Measurements from ENCODE around the gene PI4KA. TPM values are rescaled to one million over a fixed set of nuclear protein-coding genes. Genes with fewer than 3 reads are reported as not detected.

PI4KA gene
- total RNA-seq, 1 experiment from 2014 or later: 65.8 TPM

DNA sequence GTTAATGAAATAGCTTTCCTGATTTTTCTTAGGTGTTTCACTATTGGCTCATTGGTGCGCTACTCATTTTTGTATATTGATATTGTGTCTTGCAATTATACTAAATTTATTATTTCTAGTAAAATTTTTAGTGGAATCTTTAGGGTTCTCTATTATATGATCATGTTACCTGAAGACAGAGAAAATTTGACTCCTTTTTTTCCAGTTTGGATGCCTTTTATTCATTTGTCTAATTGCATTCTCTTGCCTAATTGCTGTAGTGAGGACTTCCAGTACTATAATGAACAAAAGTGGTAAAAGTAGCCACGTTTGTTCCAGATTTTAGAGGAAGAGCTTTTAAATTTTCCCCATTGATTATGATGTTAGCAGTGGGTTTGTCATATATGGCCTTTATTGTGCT lies 198.7 kb downstream of the PI4KA start:
- Histone ChIP-seq H3K27me3 (ENCODE audit: insufficient read depth, low read length) (no peaks in the 10 kb centered on the region), H4K8ac (replicated peaks; ENCODE audit: insufficient read length, low read depth, low read length) (no peak overlapping the region), H2BK15ac (ENCODE audit: low read depth, low read length) (no peak overlapping the region), H3K9me3 (ENCODE audit: control insufficient read depth, low read depth, low read length) (no peaks in the 10 kb centered on the region), H2BK5ac (ENCODE audit: insufficient read length, low read length) (no peak overlapping the region), H3K4ac (ENCODE audit: low read depth, low read length) (no peak overlapping the region), H3K4me1 (ENCODE audit: insufficient read depth, low read length) (no peaks in the 10 kb centered on the region), H3T11ph (ENCODE audit: low read length) (no peak overlapping the region), H3K9ac (ENCODE audit: extremely low read depth, insufficient read length, low read length) (no peak overlapping the region), H3K27ac (ENCODE audit: insufficient read length, low read depth, low read length) (no peak overlapping the region), H4K5ac (ENCODE audit: insufficient read length, low read depth, low read length) (no peak overlapping the region), H2AK5ac (ENCODE audit: insufficient read length, low read length) (no peak overlapping the region), H3K23ac (ENCODE audit: insufficient read length, low read depth, low read length) (no peak overlapping the region), H3K14ac (ENCODE audit: insufficient read depth, low read length) (no peak overlapping the region), H3K4me2 (ENCODE audit: insufficient read depth, insufficient read length, low read length) (no peak overlapping the region), H2AFZ (ENCODE audit: low read length) (no peak overlapping the region), H3K79me2 (ENCODE audit: insufficient read depth, low read length) (no peaks in the 10 kb centered on the region), H2BK20ac (ENCODE audit: low read depth, low read length, poor library complexity, severe bottlenecking) (no peak overlapping the region), H2BK12ac (ENCODE audit: insufficient read length, low read depth, low read length) (no peak overlapping the region), H3K79me1 (ENCODE audit: insufficient read depth, low read depth, low read length, poor library complexity, severe bottlenecking) (no peaks in the 10 kb centered on the region), H4K91ac (ENCODE audit: insufficient read length, low read depth, low read length) (no peak overlapping the region), H2BK120ac (ENCODE audit: low read depth, low read length, poor library complexity, severe bottlenecking) (no peak overlapping the region), H3K23me2 (ENCODE audit: insufficient read length, low read depth, low read length, poor library complexity, severe bottlenecking) (no peaks in the 10 kb centered on the region), H3K18ac (ENCODE audit: insufficient read length, low read depth, low read length) (no peak overlapping the region), H3K56ac (ENCODE audit: insufficient read length, low read depth, low read length) (no peak overlapping the region), H4K20me1 (ENCODE audit: control insufficient read depth, insufficient read depth, insufficient read length) (no peaks in the 10 kb centered on the region)
- DNase-seq: no peak
- H3K27me3 Mint-ChIP-seq (ENCODE audit: low read depth): peaks cover 25% of the 10 kb centered on the region
- H3K4me3 Mint-ChIP-seq: no peak overlapping the region
- no peaks in the 10 kb centered on the region for H3K36me3 Mint-ChIP-seq (ENCODE audit: insufficient read depth in 1 of 3, low read depth in 3 of 3)
- TF ChIP-seq, protein P1, sequence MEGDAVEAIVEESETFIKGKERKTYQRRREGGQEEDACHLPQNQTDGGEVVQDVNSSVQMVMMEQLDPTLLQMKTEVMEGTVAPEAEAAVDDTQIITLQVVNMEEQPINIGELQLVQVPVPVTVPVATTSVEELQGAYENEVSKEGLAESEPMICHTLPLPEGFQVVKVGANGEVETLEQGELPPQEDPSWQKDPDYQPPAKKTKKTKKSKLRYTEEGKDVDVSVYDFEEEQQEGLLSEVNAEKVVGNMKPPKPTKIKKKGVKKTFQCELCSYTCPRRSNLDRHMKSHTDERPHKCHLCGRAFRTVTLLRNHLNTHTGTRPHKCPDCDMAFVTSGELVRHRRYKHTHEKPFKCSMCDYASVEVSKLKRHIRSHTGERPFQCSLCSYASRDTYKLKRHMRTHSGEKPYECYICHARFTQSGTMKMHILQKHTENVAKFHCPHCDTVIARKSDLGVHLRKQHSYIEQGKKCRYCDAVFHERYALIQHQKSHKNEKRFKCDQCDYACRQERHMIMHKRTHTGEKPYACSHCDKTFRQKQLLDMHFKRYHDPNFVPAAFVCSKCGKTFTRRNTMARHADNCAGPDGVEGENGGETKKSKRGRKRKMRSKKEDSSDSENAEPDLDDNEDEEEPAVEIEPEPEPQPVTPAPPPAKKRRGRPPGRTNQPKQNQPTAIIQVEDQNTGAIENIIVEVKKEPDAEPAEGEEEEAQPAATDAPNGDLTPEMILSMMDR (conservative IDR thresholded peaks at IDR 0.05): no peak
- H3K4me1 Mint-ChIP-seq: no peaks in the 10 kb centered on the region
- WGBS (ENCODE audit: extremely low coverage, insufficient read length, low lambda C conversion rate): no CpG with 5 or more reads among the region's 2 CpGs
- no peak overlapping the region for H3K27ac Mint-ChIP-seq
- no peaks in the 10 kb centered on the region for H3K9me3 Mint-ChIP-seq
